ENCODE data around the gene TMEM184A. TPM values are rescaled to one million over a fixed set of nuclear protein-coding genes. Genes with fewer than 3 reads are reported as not detected.
A peak's percentile ranks its signal among the peaks of the same experiment; 100 is the strongest.

Gene TMEM184A
- total RNA-seq, 1 donor from 2014 or later = 129 TPM

- DNase-seq (ENCODE audit: extremely low spot score in 2 of 2) = no peak
- Histone ChIP-seq H3K27ac (peak overlapping the region; percentile 99), H3K9me3 (no peaks in the 10 kb centered on the region), H3K4me3 (peak overlapping the region; percentile 56 to 57), H3K27me3 (no peaks in the 10 kb centered on the region), H3K36me3 (peaks cover 0 to 23% of the 10 kb centered on the region in 2 donors), H3K4me1 (peaks cover 50% of the 10 kb centered on the region)
- TF ChIP-seq POLR2AphosphoS5 (IDR thresholded peaks at IDR 0.05; ENCODE audit: insufficient read depth in 1 of 2, low read depth in 1 of 2) = no peak
- intact Hi-C loops (cut with DNase I) = no loop called here
Observed at GRCh38 chr7:1538544-1539180, 17.3 kb downstream of the TMEM184A start.

DNA sequence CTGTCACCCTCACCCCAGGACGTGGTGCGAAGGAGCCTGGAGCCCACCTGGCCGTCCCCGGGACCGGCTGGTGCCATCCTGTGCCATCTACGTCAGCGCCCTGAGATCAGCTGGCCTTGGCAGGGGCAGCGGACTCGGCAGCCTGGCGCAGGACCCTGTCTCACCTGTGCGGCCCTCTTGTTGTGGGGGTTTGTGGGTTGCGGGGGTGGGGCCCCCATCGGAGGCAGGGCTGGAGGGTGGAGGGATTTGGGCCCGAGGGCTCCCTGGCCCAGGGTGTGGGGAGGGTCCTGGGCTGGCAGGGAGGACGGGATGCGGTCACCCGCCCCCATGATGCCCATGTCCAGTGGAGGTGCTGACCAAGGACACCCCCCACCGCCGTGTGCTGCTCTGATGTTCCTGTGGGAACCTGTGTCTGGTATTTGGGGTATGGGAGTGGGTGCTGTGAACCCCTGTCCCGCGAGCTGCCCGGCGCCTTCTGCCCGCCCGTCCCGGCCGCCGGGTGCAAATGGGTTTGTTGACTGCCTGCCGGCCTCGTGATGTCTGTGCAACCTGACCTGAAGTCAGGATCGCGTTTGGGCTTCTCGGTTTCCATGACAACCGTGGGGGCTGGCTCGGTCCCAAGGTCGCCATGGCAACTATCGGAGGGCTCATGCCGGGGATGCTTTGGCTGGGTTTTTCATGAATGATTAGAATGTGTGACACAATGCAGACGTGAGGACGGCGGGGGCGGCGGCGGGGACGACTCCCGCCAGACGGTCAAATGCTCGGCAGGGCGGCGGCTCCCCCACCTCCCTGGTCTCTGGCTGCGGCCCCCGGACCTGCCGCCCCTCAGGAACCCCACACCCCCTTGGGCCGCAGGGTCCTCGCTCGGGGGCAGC, 18.2 kb downstream of the TMEM184A start:
- Histone ChIP-seq H3K27me3 (no peaks in the 10 kb centered on the region), H3K27ac (peak overlapping the region; percentile 99), H3K4me3 (peak overlapping the region; percentile 56 to 57), H3K36me3 (peaks cover 0 to 23% of the 10 kb centered on the region in 2 donors), H3K4me1 (peaks cover 59% of the 10 kb centered on the region), H3K9me3 (no peaks in the 10 kb centered on the region)
- intact Hi-C loops (cut with DNase I) = no loop called here
- peak; percentile 44 to 64 for TF ChIP-seq POLR2AphosphoS5 (IDR thresholded peaks at IDR 0.05; ENCODE audit: insufficient read depth in 1 of 2, low read depth in 1 of 2)
- TF ChIP-seq POLR2A (IDR thresholded peaks at IDR 0.05) = peak in 1 of 2 donors; percentile 55
- no peak for TF ChIP-seq CTCF (IDR thresholded peaks at IDR 0.05)
- DNase-seq (ENCODE audit: extremely low spot score in 2 of 2) = no peak

DNA sequence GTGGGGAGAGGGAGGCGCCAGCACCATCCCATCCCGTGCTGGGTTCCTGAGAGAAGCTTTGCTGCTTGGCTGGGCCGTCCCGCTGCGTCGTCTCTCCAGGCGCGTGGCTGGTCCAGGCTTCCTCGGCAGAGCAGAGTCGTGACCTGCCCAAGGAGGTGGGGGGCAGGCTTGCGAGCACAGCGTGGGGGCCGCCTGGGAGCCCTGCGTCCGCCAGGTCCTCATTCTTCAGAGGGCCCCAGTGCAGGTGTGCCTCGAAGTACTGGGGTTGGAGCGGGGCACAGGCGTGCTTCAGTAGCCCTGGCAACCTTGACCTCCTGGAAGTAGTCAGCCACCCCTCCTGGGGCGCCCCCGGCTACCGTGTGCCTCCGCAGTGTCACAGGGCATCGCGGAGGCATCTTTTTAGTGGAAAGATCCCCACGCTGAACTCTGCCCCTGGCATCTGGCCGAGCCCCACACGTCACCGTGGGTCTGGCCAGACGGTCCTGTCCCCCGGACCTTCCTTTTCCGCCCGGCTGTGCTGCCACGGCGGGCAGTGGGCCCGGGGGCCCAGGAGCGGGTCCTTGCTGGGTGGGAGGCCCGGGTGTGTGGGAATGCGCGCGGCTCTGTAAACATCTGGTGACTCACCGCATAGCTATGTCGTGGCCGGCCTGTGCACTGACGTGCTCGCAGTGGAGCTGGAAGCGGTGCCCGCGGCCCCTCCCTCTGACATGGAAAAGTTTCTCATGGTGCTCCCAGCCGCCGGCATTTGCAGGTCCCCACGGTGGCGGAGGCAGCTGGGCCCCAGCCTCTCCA, 19.1 kb downstream of the TMEM184A start:
- peaks cover 0 to 23% of the 10 kb centered on the region in 2 donors for H3K36me3 ChIP-seq
- H3K27ac ChIP-seq = peak overlapping the region; percentile 99
- TF ChIP-seq CTCF (IDR thresholded peaks at IDR 0.05) (no peak), POLR2A (IDR thresholded peaks at IDR 0.05) (peak in 1 of 2 donors; percentile 50), POLR2AphosphoS5 (IDR thresholded peaks at IDR 0.05; ENCODE audit: insufficient read depth in 1 of 2, low read depth in 1 of 2) (peak; percentile 91 to 92)
- DNase-seq (ENCODE audit: extremely low spot score in 2 of 2) = peak in 1 of 2 donors; percentile 98
- intact Hi-C loops (cut with DNase I) = no loop called here
- H3K4me3 ChIP-seq = peak overlapping the region; percentile 56 to 57
- H3K9me3 ChIP-seq = no peaks in the 10 kb centered on the region
- peaks cover 65% of the 10 kb centered on the region for H3K4me1 ChIP-seq
- no peaks in the 10 kb centered on the region for H3K27me3 ChIP-seq

GRCh38 chr7:1536455-1536742, 19.6 kb downstream of the TMEM184A start:
- Histone ChIP-seq H3K27ac (peak overlapping the region; percentile 99), H3K4me1 (peaks cover 71% of the 10 kb centered on the region), H3K27me3 (no peaks in the 10 kb centered on the region), H3K4me3 (peak overlapping the region; percentile 56 to 57), H3K9me3 (no peaks in the 10 kb centered on the region), H3K36me3 (peaks cover 0 to 23% of the 10 kb centered on the region in 2 donors)
- no peak for DNase-seq (ENCODE audit: extremely low spot score in 2 of 2)
- intact Hi-C loops (cut with DNase I) = no loop called here
- TF ChIP-seq CTCF (IDR thresholded peaks at IDR 0.05) = no peak
- no peak for TF ChIP-seq POLR2AphosphoS5 (IDR thresholded peaks at IDR 0.05; ENCODE audit: insufficient read depth in 1 of 2, low read depth in 1 of 2)
- no peak for TF ChIP-seq POLR2A (IDR thresholded peaks at IDR 0.05)

GRCh38 chr7:1535701-1536454, 20.1 kb downstream of the TMEM184A start:
- TF ChIP-seq POLR2A (IDR thresholded peaks at IDR 0.05) = no peak
- no peak for TF ChIP-seq CTCF (IDR thresholded peaks at IDR 0.05)
- no peak for TF ChIP-seq POLR2AphosphoS5 (IDR thresholded peaks at IDR 0.05; ENCODE audit: insufficient read depth in 1 of 2, low read depth in 1 of 2)
- Histone ChIP-seq H3K4me1 (peaks cover 72% of the 10 kb centered on the region), H3K27me3 (no peaks in the 10 kb centered on the region), H3K9me3 (no peaks in the 10 kb centered on the region), H3K27ac (peak overlapping the region; percentile 99), H3K4me3 (peak overlapping the region in 1 of 2 donors; percentile 57), H3K36me3 (peaks cover 0 to 21% of the 10 kb centered on the region in 2 donors)
- intact Hi-C loops (cut with DNase I) = no loop called here
- no peak for DNase-seq (ENCODE audit: extremely low spot score in 2 of 2)
